Psoas muscle (tissue), 8 donors: ENCODE measurements around the gene HLA-G. TPM values are rescaled to one million over a fixed set of nuclear protein-coding genes. Genes with fewer than 3 reads are reported as not detected.
A peak's percentile ranks its signal among the peaks of the same experiment; 100 is the strongest.

Experiments used
- ATAC-seq, 4 donors: fragments of 200-7000 bp; cut with Tn5 transposase; one replicate each; pipeline ENCODE4 v1.9.1; 2020; ENCODE audit warnings: moderate library complexity in 3 of 4, mild to moderate bottlenecking in 2 of 4
- DNase-seq, 2 donors: peaks; one replicate each; pipeline ENCODE4 v3.0.0-alpha.2; 2020
- H3K27ac ChIP-seq: fragments of 200-600 bp; one replicate; pipeline ENCODE4 v1.8.0; 2022
- H3K27me3 ChIP-seq, 3 donors: fragments of 200-600 bp in 1 of 3; one replicate each; pipeline versions ENCODE4 v1.6.1 to v1.8.0; 2013 to 2022; ENCODE audit warnings: low read length in 2 of 3, mild to moderate bottlenecking in 2 of 3, moderate library complexity in 1 of 3; ENCODE audit not compliant: insufficient read depth in 3 of 3
- H3K36me3 ChIP-seq, 2 donors: fragments of 200-600 bp in 1 of 2; one replicate each; pipeline versions ENCODE4 v1.6.1 to v1.8.0; 2013 to 2022; ENCODE audit warnings: low read depth in 1 of 2, mild to moderate bottlenecking in 1 of 2, moderate library complexity in 1 of 2; ENCODE audit not compliant: insufficient read depth in 1 of 2
- H3K4me1 ChIP-seq: fragments of 200-600 bp; one replicate; pipeline ENCODE4 v1.8.0; 2022
- H3K4me3 ChIP-seq: fragments of 200-600 bp; one replicate; pipeline ENCODE4 v1.8.0; 2022; ENCODE audit warnings: mild to moderate bottlenecking
- H3K9me3 ChIP-seq: fragments of 200-600 bp; one replicate; pipeline ENCODE4 v1.8.0; 2022
- WGBS, 3 donors: extraction: QIAGEN DNeasy Blood & Tissue Kit; methylation state at CpG; one replicate each; pipeline versions ENCODE4 v1.1.6 to v1.1.7; 2013; 5-methylcytosine and 5-hydroxymethylcytosine counted together
- intact Hi-C, 2 donors: fragments of 100-400 bp; cut with DNase I; formaldehyde crosslinking; loops; one replicate each; pipeline versions ENCODE4 v1.11.0 to v1.14.2; 2022
- polyA plus RNA-seq, 3 donors: library from polyadenylated mRNA; stranded (reverse); fragments of 200-250 nt; gene quantifications; one replicate each; pipeline ENCODE4 v1.2.3, GENCODE V29; 2013
- total RNA-seq, 4 donors: library from RNA; stranded (reverse); fragmentation: NEBNext Ultra II Directional in 2 of 4; extraction: Animal tissue kit (Norgen Biotek cat#: 25700) in 2 of 4; gene quantifications; one replicate each; pipeline versions ENCODE4 v1.2.1 to v1.2.4, GENCODE V29; 2021 to 2023
- TF ChIP-seq, protein P1 (sequence below): fragments of 200-600 bp; IDR thresholded peaks from one replicate; pipeline ENCODE4 v1.8.0; 2022; ENCODE audit warnings: antibody characterized with exemption
- donor health status: healthy with polysubstance abuse.
- donor health status: DM: no; HTN: no; CAD: no; lungs with moderate emphysema.
- donor health status: Bipolar disorder and iron deficiency.
- donor health status: healthy.
- donor health status: DM: yes; HTN: yes; CAD: no.
- donor health status: DM: no; HTN: no; CAD: no.
- donor health status: DM: no; HTN: no; CAD: no.
- donor health status: DM: yes; HTN: yes; CAD: no.

HLA-G gene
- total and polyA plus RNA-seq, 7 donors, result 0.15 to 0.42 TPM; not detected in 5

DNA sequence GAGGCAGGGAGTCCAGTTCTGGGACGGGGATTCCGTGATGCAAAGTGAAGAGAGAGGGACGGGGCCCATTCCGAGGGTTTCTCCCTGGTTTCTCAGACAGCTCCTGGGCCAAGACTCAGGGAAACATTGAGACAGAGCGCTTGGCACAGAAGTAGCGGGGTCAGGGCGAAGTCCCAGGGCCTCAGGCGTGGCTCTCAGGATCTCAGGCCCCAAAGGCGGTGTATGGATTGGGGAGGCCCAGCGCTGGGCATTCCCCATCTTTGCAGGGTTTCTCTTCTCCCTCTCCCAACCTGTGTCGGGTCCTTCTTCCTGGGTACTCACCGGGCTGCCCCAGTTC, 35.9 kb upstream of the HLA-G start:
- H3K27ac ChIP-seq, result no peak overlapping the region
- DNase-seq, result peak in 1 of 2 donors; percentile 33
- no peaks in the 10 kb centered on the region for H3K9me3 ChIP-seq
- peak overlapping the region; percentile 70 for H3K4me3 ChIP-seq
- 45 to 53% (median 53%) methylated on average over 11 to 12 of the region's 12 CpGs for WGBS, 3 donors
- no peaks in the 10 kb centered on the region for H3K36me3 ChIP-seq
- no peak for ATAC-seq
- intact Hi-C loops, result no loop called here
- H3K27me3 ChIP-seq, result peaks cover 0 to 45% (median 9%) of the 10 kb centered on the region in 3 donors
- TF ChIP-seq, protein P1, sequence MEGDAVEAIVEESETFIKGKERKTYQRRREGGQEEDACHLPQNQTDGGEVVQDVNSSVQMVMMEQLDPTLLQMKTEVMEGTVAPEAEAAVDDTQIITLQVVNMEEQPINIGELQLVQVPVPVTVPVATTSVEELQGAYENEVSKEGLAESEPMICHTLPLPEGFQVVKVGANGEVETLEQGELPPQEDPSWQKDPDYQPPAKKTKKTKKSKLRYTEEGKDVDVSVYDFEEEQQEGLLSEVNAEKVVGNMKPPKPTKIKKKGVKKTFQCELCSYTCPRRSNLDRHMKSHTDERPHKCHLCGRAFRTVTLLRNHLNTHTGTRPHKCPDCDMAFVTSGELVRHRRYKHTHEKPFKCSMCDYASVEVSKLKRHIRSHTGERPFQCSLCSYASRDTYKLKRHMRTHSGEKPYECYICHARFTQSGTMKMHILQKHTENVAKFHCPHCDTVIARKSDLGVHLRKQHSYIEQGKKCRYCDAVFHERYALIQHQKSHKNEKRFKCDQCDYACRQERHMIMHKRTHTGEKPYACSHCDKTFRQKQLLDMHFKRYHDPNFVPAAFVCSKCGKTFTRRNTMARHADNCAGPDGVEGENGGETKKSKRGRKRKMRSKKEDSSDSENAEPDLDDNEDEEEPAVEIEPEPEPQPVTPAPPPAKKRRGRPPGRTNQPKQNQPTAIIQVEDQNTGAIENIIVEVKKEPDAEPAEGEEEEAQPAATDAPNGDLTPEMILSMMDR, result no peak
- peaks cover 2% of the 10 kb centered on the region for H3K4me1 ChIP-seq

DNA sequence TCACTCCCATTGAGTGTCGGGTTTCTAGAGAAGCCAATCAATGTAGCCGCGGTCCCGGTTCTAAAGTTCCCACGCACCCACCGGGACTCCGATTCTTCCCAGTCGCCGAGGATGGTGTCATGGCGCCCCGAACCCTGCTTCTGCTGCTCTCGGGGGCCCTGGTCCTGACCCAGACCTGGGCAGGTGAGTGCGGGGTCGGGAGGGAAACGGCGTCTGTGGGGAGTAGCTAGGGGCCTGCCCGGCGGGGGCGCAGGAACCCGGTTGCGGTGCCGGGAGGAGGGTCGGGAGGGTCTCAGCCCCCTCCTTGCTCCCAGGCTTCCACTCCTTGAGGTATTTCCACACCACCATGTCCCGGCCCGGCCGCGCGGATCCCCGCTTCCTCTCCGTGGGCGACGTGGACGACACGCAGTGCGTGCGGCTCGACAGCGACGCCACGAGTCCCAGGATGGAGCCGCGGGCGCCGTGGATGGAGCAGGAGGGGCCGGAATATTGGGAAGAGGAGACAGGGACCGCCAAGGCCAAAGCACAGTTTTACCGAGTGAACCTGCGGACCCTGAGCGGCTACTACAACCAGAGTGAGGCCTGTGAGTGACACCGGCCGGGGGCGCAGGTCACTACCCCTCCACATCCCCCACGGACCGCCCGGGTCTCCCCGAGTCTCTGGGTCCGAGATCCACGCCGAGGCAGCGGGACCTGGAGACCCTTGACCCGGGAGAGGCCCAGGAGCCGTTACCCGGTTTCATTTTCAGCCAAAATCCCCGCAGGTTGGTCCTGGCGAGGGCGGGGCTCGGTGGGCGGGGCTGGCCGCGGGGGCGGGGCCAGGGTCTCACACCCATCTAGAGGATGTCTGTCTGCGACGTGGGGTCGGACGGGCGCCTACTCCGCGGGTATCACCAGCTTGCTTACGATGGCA, 35.2 kb upstream of the HLA-G start:
- DNase-seq (peak; percentile 78 to 79), ATAC-seq (peak; percentile 62 to 81 (median 73))
- Histone ChIP-seq H3K4me1 (peaks cover 2% of the 10 kb centered on the region), H3K27ac (no peak overlapping the region), H3K9me3 (no peaks in the 10 kb centered on the region), H3K27me3 (peaks cover 0 to 51% (median 9%) of the 10 kb centered on the region in 3 donors), H3K4me3 (peak overlapping the region; percentile 70), H3K36me3 (no peaks in the 10 kb centered on the region)
- intact Hi-C loops, result no loop called here
- TF ChIP-seq, protein P1, result peak; percentile 43
- WGBS, 3 donors, result 1 to 2% (median 2%) methylated on average over 64 to 79 of the region's 79 CpGs

DNA sequence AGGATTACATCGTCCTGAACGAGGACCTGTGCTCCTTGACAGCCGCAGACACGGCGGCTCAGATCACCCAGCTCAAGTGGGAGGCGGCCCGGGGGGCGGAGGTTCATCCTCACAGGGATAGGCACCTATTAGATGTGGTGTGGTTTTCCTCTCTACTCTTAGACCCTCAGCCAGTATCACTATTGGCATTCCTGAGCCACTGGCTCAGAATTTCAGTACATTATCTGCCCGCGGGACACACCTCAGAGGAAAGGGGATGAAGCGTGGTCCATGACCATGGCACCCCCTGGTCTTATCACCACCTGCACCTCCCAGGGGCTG, 34.6 kb upstream of the HLA-G start:
- Histone ChIP-seq H3K4me3 (peak overlapping the region; percentile 70), H3K36me3 (no peaks in the 10 kb centered on the region), H3K27ac (no peak overlapping the region), H3K27me3 (peaks cover 0 to 51% (median 9%) of the 10 kb centered on the region in 3 donors), H3K9me3 (no peaks in the 10 kb centered on the region), H3K4me1 (peaks cover 2% of the 10 kb centered on the region)
- intact Hi-C loops, result no loop called here
- TF ChIP-seq, protein P1, result no peak
- 23 to 30% (median 27%) methylated on average over 11 of the region's 11 CpGs for WGBS, 3 donors
- ATAC-seq (no peak), DNase-seq (no peak)

DNA sequence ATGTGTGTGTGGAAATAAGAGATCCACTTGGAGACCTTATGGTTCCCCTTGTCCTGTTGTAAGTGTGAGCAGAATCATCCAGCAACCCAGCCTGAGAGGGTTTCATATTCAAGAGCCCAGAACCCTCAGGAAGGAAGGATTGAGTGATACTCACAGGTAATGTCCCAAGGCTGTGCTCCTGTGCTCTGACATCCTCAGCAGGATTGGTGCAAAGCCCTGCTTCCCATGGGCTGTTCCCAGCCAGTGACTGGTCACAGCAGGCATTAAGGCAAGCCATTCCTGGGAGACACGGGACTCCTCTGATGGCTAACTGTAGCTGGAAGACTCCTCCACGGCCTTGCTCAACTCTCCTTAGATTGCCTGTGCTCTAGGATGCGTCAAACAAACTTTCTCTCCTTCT, 33.8 kb upstream of the HLA-G start:
- 52 to 54% (median 54%) methylated on average over 3 of the region's 3 CpGs for WGBS, 3 donors

More for the DNA sequence above, 33.8 kb upstream of the HLA-G start:
- Histone ChIP-seq H3K27me3 (peaks cover 0 to 51% (median 9%) of the 10 kb centered on the region in 3 donors), H3K4me1 (peaks cover 2% of the 10 kb centered on the region), H3K4me3 (no peak overlapping the region), H3K27ac (no peak overlapping the region), H3K9me3 (no peaks in the 10 kb centered on the region), H3K36me3 (no peaks in the 10 kb centered on the region)
- intact Hi-C loops, result no loop called here
- TF ChIP-seq, protein P1, result no peak
- DNase-seq (no peak), ATAC-seq (no peak)
